GM21825 (cell line): Measurements from ENCODE around the gene ERBIN.

Experiments
- ATAC-seq: cut with Tn5 transposase; IDR thresholded peaks from one replicate; pipeline ENCODE4 v1.9.1; 2021; ENCODE audit warnings: mild to moderate bottlenecking, moderate library complexity; ENCODE audit not compliant: unreplicated experiment

The ERBIN gene

DNA sequence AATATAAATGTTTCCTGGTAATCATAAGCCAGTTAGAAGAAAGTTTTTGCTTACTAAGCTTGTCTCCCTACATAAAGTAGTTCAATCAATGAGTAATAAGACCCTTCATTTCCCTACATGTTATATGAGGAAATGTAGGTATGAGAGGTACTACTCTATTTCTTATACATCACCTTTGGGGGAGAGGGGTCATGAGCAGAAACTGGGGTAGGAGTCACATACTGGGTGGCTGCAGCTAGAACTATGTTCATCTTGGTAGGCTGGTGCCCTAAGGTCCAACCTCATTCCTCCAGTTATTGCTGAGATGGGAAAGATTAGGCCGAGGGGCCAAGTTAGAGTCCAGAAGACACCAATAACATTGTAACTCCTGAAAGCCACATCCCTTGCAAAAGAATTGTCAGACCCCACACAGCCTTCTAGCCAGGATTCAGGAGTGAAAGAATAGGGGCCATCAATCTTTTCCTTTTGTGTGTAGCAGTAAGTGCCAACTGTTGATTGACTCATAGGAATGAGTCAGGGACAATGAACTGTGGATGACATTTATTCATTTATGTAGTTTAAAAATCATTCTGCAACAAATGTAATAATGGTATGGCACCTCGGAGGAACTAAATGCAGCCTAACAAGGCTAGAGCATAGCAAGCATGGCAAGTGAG, 196.1 kb downstream of the ERBIN start:
- ATAC-seq: no peak

GRCh38 chr5:66129144-66129543, 202.8 kb downstream of the ERBIN start:
- ATAC-seq: no peak

GRCh38 chr5:66130493-66130892, 204.1 kb downstream of the ERBIN start:
- ATAC-seq: no peak
